Breast epithelium (tissue), 3 donors: ENCODE measurements around the gene CYFIP2.

ENCODE experiments used
- POLR2AphosphoS5 ChIP-seq, 3 donors: sonication (generic); formaldehyde crosslinking; IDR thresholded peaks; one replicate each; pipeline ENCODE4 v1.6.1; 2017; ENCODE audit warnings: antibody characterized with exemption in 3 of 3
- TF ChIP-seq, protein P1 (sequence below), 3 donors: fragments of 450-650 bp; IDR thresholded peaks; one replicate each; pipeline ENCODE4 v1.5.1; 2016 to 2017; ENCODE audit warnings: antibody characterized with exemption in 3 of 3, mild to moderate bottlenecking in 3 of 3, moderate library complexity in 3 of 3

DNA sequence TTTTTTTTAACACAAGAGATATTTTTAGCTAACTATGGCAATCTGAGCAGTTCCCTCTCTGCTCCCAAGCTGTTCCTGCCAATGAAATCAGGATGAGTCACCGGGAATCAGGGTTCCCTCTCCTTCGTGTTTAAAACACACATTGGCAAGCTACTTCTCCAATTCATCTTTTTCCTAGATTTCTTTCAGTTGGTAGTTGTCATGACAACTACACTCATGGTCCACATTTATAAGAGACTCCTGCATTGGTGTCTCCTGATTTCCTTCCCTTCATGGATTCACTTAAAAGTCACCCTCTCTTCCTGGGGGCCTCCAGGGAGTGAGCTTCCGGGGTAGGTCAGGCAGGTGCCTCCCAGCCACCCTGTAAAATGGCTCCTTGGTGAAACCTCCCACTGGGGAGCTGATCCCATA lies 121.8 kb downstream of the CYFIP2 start:
- TF ChIP-seq POLR2AphosphoS5 (IDR thresholded peaks at IDR 0.05) = peak in 1 of 3 donors; percentile 11
- TF ChIP-seq, protein P1, sequence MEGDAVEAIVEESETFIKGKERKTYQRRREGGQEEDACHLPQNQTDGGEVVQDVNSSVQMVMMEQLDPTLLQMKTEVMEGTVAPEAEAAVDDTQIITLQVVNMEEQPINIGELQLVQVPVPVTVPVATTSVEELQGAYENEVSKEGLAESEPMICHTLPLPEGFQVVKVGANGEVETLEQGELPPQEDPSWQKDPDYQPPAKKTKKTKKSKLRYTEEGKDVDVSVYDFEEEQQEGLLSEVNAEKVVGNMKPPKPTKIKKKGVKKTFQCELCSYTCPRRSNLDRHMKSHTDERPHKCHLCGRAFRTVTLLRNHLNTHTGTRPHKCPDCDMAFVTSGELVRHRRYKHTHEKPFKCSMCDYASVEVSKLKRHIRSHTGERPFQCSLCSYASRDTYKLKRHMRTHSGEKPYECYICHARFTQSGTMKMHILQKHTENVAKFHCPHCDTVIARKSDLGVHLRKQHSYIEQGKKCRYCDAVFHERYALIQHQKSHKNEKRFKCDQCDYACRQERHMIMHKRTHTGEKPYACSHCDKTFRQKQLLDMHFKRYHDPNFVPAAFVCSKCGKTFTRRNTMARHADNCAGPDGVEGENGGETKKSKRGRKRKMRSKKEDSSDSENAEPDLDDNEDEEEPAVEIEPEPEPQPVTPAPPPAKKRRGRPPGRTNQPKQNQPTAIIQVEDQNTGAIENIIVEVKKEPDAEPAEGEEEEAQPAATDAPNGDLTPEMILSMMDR (IDR thresholded peaks at IDR 0.05) = no peak
